GM06990 (cell line): ENCODE measurements around the gene SIPA1.

ENCODE experiments used
- DNase-seq: peaks from one replicate; pipeline ENCODE4 v3.0.0-alpha.2; 2011; ENCODE audit not compliant: insufficient read length; ENCODE audit errors: extremely low read depth
- H3K27me3 ChIP-seq: replicated peaks from 2 replicates; pipeline ENCODE4 v1.6.0; 2011; ENCODE audit warnings: low read length; ENCODE audit not compliant: control insufficient read depth, insufficient read depth
- H3K36me3 ChIP-seq: 2 replicates; pipeline ENCODE4 v1.5.1; 2011; ENCODE audit warnings: low read length; ENCODE audit not compliant: control insufficient read depth, insufficient read depth
- H3K4me3 ChIP-seq: replicated peaks from 2 replicates; pipeline ENCODE4 v1.5.1; 2011; ENCODE audit warnings: low read depth, mild to moderate bottlenecking, control low read depth, low read length
- CTCF ChIP-seq: IDR thresholded peaks from 2 replicates; pipeline ENCODE4 v1.5.1; 2011; ENCODE audit warnings: low read length, control low read depth, mild to moderate bottlenecking, inconsistent platforms; ENCODE audit not compliant: insufficient read depth, poor library complexity, severe bottlenecking

Gene SIPA1

GRCh38 chr11:65596520-65596919 lies 41.4 kb upstream of the SIPA1 start:
- no peaks in the 10 kb centered on the region for H3K27me3 ChIP-seq
- H3K4me3 ChIP-seq, result no peak overlapping the region
- H3K36me3 ChIP-seq, result peaks cover 29% of the 10 kb centered on the region
- TF ChIP-seq CTCF, result no peak
- no peak for DNase-seq

- no peak for TF ChIP-seq CTCF
- Histone ChIP-seq H3K27me3 (no peaks in the 10 kb centered on the region), H3K36me3 (peaks cover 24% of the 10 kb centered on the region), H3K4me3 (no peak overlapping the region)
- DNase-seq, result no peak
Observed at GRCh38 chr11:65598258-65598699, 39.6 kb upstream of the SIPA1 start.

GRCh38 chr11:65599216-65599954 lies 38.5 kb upstream of the SIPA1 start:
- H3K4me3 ChIP-seq, result no peak overlapping the region
- no peaks in the 10 kb centered on the region for H3K27me3 ChIP-seq
- TF ChIP-seq CTCF, result no peak
- no peak for DNase-seq
- peaks cover 25% of the 10 kb centered on the region for H3K36me3 ChIP-seq

GRCh38 chr11:65599955-65600246 lies 38.0 kb upstream of the SIPA1 start:
- no peak for TF ChIP-seq CTCF
- DNase-seq, result no peak
- H3K36me3 ChIP-seq, result peaks cover 29% of the 10 kb centered on the region
- no peaks in the 10 kb centered on the region for H3K27me3 ChIP-seq
- no peak overlapping the region for H3K4me3 ChIP-seq

- TF ChIP-seq CTCF, result no peak
- Histone ChIP-seq H3K4me3 (no peak overlapping the region), H3K36me3 (peaks cover 43% of the 10 kb centered on the region), H3K27me3 (no peaks in the 10 kb centered on the region)
- DNase-seq, result no peak
Observed at GRCh38 chr11:65604258-65604657, 33.6 kb upstream of the SIPA1 start.
